ENCODE measurements around the gene CDH4.

- TF ChIP-seq CTCF (IDR thresholded peaks at IDR 0.05 in 8 of 11, conservative IDR thresholded peaks at IDR 0.05 in 3 of 11) (no peak), POLR2A (IDR thresholded peaks at IDR 0.05) (no peak), POLR2AphosphoS5 (IDR thresholded peaks at IDR 0.05) (no peak)
Measured at GRCh38 chr20:61799928-61800327, 547.9 kb downstream of the CDH4 start.
